ENCODE results near the gene ZDHHC20. TPM values are rescaled to one million over a fixed set of nuclear protein-coding genes. Genes with fewer than 3 reads are reported as not detected.

The ZDHHC20 gene
- total RNA-seq, 3 donors from 2014 or later: 55.2 to 77.4 (median 74.4) TPM

GRCh38 chr13:21372530-21372929, 86.6 kb downstream of the ZDHHC20 start:
- no peaks in the 10 kb centered on the region for H3K4me1 ChIP-seq (ENCODE audit: low read depth)
- H3K36me3 ChIP-seq (ENCODE audit: low read depth): no peaks in the 10 kb centered on the region
- intact Hi-C loops (cut with DNase I, micrococcal nuclease): no loop called here
- H3K4me3 ChIP-seq: no peak overlapping the region
- TF ChIP-seq, protein P1, sequence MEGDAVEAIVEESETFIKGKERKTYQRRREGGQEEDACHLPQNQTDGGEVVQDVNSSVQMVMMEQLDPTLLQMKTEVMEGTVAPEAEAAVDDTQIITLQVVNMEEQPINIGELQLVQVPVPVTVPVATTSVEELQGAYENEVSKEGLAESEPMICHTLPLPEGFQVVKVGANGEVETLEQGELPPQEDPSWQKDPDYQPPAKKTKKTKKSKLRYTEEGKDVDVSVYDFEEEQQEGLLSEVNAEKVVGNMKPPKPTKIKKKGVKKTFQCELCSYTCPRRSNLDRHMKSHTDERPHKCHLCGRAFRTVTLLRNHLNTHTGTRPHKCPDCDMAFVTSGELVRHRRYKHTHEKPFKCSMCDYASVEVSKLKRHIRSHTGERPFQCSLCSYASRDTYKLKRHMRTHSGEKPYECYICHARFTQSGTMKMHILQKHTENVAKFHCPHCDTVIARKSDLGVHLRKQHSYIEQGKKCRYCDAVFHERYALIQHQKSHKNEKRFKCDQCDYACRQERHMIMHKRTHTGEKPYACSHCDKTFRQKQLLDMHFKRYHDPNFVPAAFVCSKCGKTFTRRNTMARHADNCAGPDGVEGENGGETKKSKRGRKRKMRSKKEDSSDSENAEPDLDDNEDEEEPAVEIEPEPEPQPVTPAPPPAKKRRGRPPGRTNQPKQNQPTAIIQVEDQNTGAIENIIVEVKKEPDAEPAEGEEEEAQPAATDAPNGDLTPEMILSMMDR (IDR thresholded peaks at IDR 0.05): no peak
- ATAC-seq: no peak
- H3K9me3 ChIP-seq: no peaks in the 10 kb centered on the region
- DNase-seq: no peak

DNA sequence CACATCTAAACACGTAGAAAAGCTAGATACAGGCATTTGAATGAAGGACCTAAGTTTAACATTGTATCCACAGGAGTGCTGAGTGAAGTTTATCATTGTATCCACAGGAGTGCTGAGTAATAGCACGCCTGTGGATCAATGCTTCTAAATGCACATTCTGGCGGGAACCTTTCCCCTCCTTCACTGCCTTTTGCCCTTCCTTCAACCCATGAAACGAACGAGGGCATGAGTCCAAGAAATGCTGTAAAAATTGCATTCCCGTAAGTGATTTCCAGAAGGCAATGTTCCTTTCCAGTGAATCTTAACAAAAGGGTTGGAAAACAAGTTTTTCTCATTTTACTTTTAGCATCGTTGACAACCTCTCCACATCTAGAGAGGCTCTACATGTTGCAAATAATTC, 88.1 kb downstream of the ZDHHC20 start:
- H3K9me3 ChIP-seq: no peaks in the 10 kb centered on the region
- H3K4me1 ChIP-seq (ENCODE audit: low read depth): no peaks in the 10 kb centered on the region
- TF ChIP-seq, protein P1 (IDR thresholded peaks at IDR 0.05): no peak
- intact Hi-C loops (cut with DNase I, micrococcal nuclease): no loop called here
- no peak overlapping the region for H3K4me3 ChIP-seq
- no peak for DNase-seq
- ATAC-seq: no peak
- H3K36me3 ChIP-seq (ENCODE audit: low read depth): no peaks in the 10 kb centered on the region

GRCh38 chr13:21365574-21365973, 93.5 kb downstream of the ZDHHC20 start:
- H3K4me3 ChIP-seq: no peak overlapping the region
- DNase-seq (no peak), ATAC-seq (peak; percentile 31)
- H3K4me1 ChIP-seq (ENCODE audit: low read depth): no peaks in the 10 kb centered on the region
- TF ChIP-seq, protein P1 (IDR thresholded peaks at IDR 0.05): no peak
- intact Hi-C loops (cut with DNase I, micrococcal nuclease): no loop called here
- no peaks in the 10 kb centered on the region for H3K9me3 ChIP-seq
- H3K36me3 ChIP-seq (ENCODE audit: low read depth): no peaks in the 10 kb centered on the region

- ATAC-seq (no peak), DNase-seq (no peak)
- H3K9me3 ChIP-seq: no peaks in the 10 kb centered on the region
- no peak overlapping the region for H3K4me3 ChIP-seq
- intact Hi-C loops (cut with DNase I, micrococcal nuclease): no loop called here
- TF ChIP-seq, protein P1 (IDR thresholded peaks at IDR 0.05): no peak
- H3K36me3 ChIP-seq (ENCODE audit: low read depth): no peaks in the 10 kb centered on the region
- H3K4me1 ChIP-seq (ENCODE audit: low read depth): no peaks in the 10 kb centered on the region
Measured at GRCh38 chr13:21364916-21365315, 94.2 kb downstream of the ZDHHC20 start.

DNA sequence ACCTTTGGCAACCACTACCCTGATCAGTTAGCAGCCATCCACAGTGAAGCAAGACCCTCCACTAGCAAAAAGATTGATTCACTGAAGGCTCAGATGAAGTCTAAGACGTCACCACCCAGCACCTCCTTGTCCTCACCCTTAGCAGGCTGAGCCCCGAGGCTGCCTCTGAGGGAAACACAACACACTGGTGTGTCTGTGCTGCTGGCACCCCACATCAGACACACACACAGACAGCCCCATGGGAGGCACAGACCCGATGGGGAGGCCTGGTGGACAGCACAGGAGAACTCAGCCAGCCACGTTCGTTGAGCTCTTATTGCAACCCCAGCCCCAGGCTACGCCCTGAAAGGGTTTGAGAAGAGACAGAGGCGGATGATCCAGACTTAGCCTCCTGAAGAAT, 94.7 kb downstream of the ZDHHC20 start:
- TF ChIP-seq, protein P1 (IDR thresholded peaks at IDR 0.05): no peak
- no peak overlapping the region for H3K4me3 ChIP-seq
- intact Hi-C loops (cut with DNase I, micrococcal nuclease): no loop called here
- no peaks in the 10 kb centered on the region for H3K9me3 ChIP-seq
- H3K4me1 ChIP-seq (ENCODE audit: low read depth): no peaks in the 10 kb centered on the region
- H3K36me3 ChIP-seq (ENCODE audit: low read depth): no peaks in the 10 kb centered on the region
- DNase-seq (no peak), ATAC-seq (no peak)

GRCh38 chr13:21362741-21363140, 96.4 kb downstream of the ZDHHC20 start:
- ATAC-seq (no peak), DNase-seq (no peak)
- no peak overlapping the region for H3K4me3 ChIP-seq
- TF ChIP-seq, protein P1 (IDR thresholded peaks at IDR 0.05): no peak
- no peaks in the 10 kb centered on the region for H3K4me1 ChIP-seq (ENCODE audit: low read depth)
- no peaks in the 10 kb centered on the region for H3K36me3 ChIP-seq (ENCODE audit: low read depth)
- intact Hi-C loops (cut with DNase I, micrococcal nuclease): no loop called here
- H3K9me3 ChIP-seq: no peaks in the 10 kb centered on the region

All from mucosa of descending colon (tissue), 3 donors.